Uterus (tissue), 4 donors: ENCODE data around the gene ADAMTS14. TPM values are rescaled to one million over a fixed set of nuclear protein-coding genes. Genes with fewer than 3 reads are reported as not detected.

ENCODE experiments used
- DNase-seq, 2 donors: peaks; one replicate each; pipeline ENCODE4 v3.0.0-alpha.2; 2019 to 2020
- H3K27ac ChIP-seq, 2 donors: fragments of 200-600 bp; sonication (generic); 1 replicate in 1 of 2; 2 replicates in 1 of 2; pipeline ENCODE4 v1.5.1; 2016 to 2018
- H3K27me3 ChIP-seq, 2 donors: fragments of 200-600 bp; sonication (generic); one replicate each; pipeline ENCODE4 v1.5.1; 2018 to 2019; ENCODE audit warnings: control low read depth in 1 of 2
- H3K36me3 ChIP-seq, 2 donors: fragments of 200-600 bp; sonication (generic); one replicate each; pipeline ENCODE4 v1.5.1; 2019; ENCODE audit warnings: control low read depth in 1 of 2
- H3K4me1 ChIP-seq, 2 donors: fragments of 200-600 bp; sonication (generic); one replicate each; pipeline ENCODE4 v1.5.1; 2018 to 2019; ENCODE audit warnings: control low read depth in 1 of 2
- H3K4me3 ChIP-seq, 2 donors: fragments of 200-600 bp; sonication (generic); 1 replicate in 1 of 2; 2 replicates in 1 of 2; pipeline ENCODE4 v1.5.1; 2018 to 2019; ENCODE audit warnings: mild to moderate bottlenecking in 1 of 2
- H3K9me3 ChIP-seq, 2 donors: fragments of 200-600 bp; sonication (generic); one replicate each; pipeline ENCODE4 v1.5.1; 2019; ENCODE audit warnings: control low read depth in 1 of 2
- POLR2A ChIP-seq, 2 donors: fragments of 450-650 bp; IDR thresholded peaks; one replicate each; pipeline ENCODE4 v1.6.1; 2016; ENCODE audit warnings: antibody characterized with exemption in 2 of 2, mild to moderate bottlenecking in 1 of 2, moderate library complexity in 1 of 2
- intact Hi-C: fragments of 100-400 bp; cut with DNase I; formaldehyde crosslinking; loops from one replicate; pipeline ENCODE4 v1.15.1; 2023; ENCODE audit warnings: low total_unique reads
- total RNA-seq, 4 donors: library from RNA; depleted of rRNA in 3 of 4; stranded (reverse); fragments of >200 nt in 3 of 4; gene quantifications; one replicate each; pipeline versions ENCODE4 v1.1.0 to v1.2.4, GENCODE V29; 2014 to 2023
- TF ChIP-seq, protein P1 (sequence below), 4 experiments: fragments of 200-600 bp in 2 of 4; fragments of 450-650 bp in 2 of 4; sonication (generic) in 2 of 4; IDR thresholded peaks; one replicate each; pipeline ENCODE4 v1.5.1; 2016 to 2019; ENCODE audit warnings: antibody characterized with exemption in 4 of 4, mild to moderate bottlenecking in 2 of 4, moderate library complexity in 1 of 4
- donor health status: DM: yes; HTN: yes; CAD: no.

The ADAMTS14 gene
- total RNA-seq, 4 donors from 2014 or later, result 0.18 to 3.7 TPM; not detected in 2

- H3K27me3 ChIP-seq, result no peaks in the 10 kb centered on the region
- intact Hi-C loops, result no loop called here
- no peaks in the 10 kb centered on the region for H3K4me1 ChIP-seq
- H3K36me3 ChIP-seq, result no peaks in the 10 kb centered on the region
- TF ChIP-seq, protein P1, sequence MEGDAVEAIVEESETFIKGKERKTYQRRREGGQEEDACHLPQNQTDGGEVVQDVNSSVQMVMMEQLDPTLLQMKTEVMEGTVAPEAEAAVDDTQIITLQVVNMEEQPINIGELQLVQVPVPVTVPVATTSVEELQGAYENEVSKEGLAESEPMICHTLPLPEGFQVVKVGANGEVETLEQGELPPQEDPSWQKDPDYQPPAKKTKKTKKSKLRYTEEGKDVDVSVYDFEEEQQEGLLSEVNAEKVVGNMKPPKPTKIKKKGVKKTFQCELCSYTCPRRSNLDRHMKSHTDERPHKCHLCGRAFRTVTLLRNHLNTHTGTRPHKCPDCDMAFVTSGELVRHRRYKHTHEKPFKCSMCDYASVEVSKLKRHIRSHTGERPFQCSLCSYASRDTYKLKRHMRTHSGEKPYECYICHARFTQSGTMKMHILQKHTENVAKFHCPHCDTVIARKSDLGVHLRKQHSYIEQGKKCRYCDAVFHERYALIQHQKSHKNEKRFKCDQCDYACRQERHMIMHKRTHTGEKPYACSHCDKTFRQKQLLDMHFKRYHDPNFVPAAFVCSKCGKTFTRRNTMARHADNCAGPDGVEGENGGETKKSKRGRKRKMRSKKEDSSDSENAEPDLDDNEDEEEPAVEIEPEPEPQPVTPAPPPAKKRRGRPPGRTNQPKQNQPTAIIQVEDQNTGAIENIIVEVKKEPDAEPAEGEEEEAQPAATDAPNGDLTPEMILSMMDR (IDR thresholded peaks at IDR 0.05), result no peak
- TF ChIP-seq POLR2A (IDR thresholded peaks at IDR 0.05), result no peak
- DNase-seq, result no peak
- no peaks in the 10 kb centered on the region for H3K9me3 ChIP-seq
- H3K4me3 ChIP-seq, result no peak overlapping the region
- H3K27ac ChIP-seq, result no peak overlapping the region
Measured at GRCh38 chr10:70728328-70728727, 56.0 kb downstream of the ADAMTS14 start.

- Histone ChIP-seq H3K4me3 (no peak overlapping the region), H3K27ac (no peak overlapping the region), H3K4me1 (no peaks in the 10 kb centered on the region), H3K9me3 (no peaks in the 10 kb centered on the region), H3K36me3 (no peaks in the 10 kb centered on the region), H3K27me3 (no peaks in the 10 kb centered on the region)
- no peak for DNase-seq
- TF ChIP-seq POLR2A (IDR thresholded peaks at IDR 0.05), result no peak
- TF ChIP-seq, protein P1 (IDR thresholded peaks at IDR 0.05), result no peak
- intact Hi-C loops, result no loop called here
Measured at GRCh38 chr10:70729763-70730357, 57.6 kb downstream of the ADAMTS14 start.

DNA sequence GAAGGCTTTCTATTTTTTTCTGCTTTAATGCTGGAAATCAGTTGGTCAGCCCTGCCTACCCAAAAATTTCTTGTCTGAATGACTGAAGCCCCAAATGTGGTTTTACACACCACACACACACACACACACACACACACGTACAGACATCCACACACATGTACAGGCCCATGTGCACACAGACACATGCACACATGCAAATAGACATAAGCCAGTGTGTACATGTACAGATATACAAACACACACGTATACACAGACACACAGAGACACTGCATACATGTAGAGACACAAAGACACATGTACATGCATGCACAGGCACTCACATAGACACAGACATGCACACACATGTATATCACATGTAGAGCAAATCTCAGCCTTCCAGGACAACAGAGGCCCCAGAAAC is 58.6 kb downstream of the ADAMTS14 start:
- Histone ChIP-seq H3K27me3 (no peaks in the 10 kb centered on the region), H3K9me3 (no peaks in the 10 kb centered on the region), H3K27ac (no peak overlapping the region), H3K4me1 (no peaks in the 10 kb centered on the region), H3K4me3 (no peak overlapping the region), H3K36me3 (no peaks in the 10 kb centered on the region)
- TF ChIP-seq POLR2A (IDR thresholded peaks at IDR 0.05), result no peak
- TF ChIP-seq, protein P1 (IDR thresholded peaks at IDR 0.05), result no peak
- intact Hi-C loops, result no loop called here
- no peak for DNase-seq

GRCh38 chr10:70732569-70732968 is 60.3 kb downstream of the ADAMTS14 start:
- H3K36me3 ChIP-seq, result no peaks in the 10 kb centered on the region
- intact Hi-C loops, result no loop called here
- no peak overlapping the region for H3K27ac ChIP-seq
- DNase-seq, result no peak
- TF ChIP-seq POLR2A (IDR thresholded peaks at IDR 0.05), result no peak
- TF ChIP-seq, protein P1 (IDR thresholded peaks at IDR 0.05), result no peak
- H3K27me3 ChIP-seq, result no peaks in the 10 kb centered on the region
- H3K4me1 ChIP-seq, result no peaks in the 10 kb centered on the region
- no peaks in the 10 kb centered on the region for H3K9me3 ChIP-seq
- no peak overlapping the region for H3K4me3 ChIP-seq

DNA sequence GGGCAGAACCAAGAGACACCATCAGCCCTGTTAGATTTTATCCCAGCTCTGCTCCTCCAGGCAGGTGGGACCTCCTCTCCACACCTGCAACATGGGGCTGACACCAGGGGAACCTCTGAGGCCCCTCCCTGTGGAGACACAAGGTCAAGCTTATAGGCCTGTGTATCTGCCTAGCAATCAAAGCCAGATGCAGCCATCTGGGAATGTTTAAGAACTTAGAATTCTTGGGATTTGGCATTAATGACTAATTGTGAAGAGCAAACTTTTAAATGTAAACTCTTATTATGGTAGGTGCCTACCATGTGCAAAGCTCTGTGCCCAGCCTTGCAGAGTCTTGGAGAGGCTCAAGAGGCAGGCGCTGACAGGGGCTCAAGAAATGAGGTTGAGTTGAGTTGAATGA is 60.7 kb downstream of the ADAMTS14 start:
- no peak for TF ChIP-seq POLR2A (IDR thresholded peaks at IDR 0.05)
- TF ChIP-seq, protein P1 (IDR thresholded peaks at IDR 0.05), result no peak
- H3K4me3 ChIP-seq, result no peak overlapping the region
- intact Hi-C loops, result no loop called here
- DNase-seq, result no peak
- no peaks in the 10 kb centered on the region for H3K36me3 ChIP-seq
- no peaks in the 10 kb centered on the region for H3K4me1 ChIP-seq
- no peak overlapping the region for H3K27ac ChIP-seq
- no peaks in the 10 kb centered on the region for H3K9me3 ChIP-seq
- H3K27me3 ChIP-seq, result no peaks in the 10 kb centered on the region
